ENCODE results near the gene CAPZB. TPM values are rescaled to one million over a fixed set of nuclear protein-coding genes. Genes with fewer than 3 reads are reported as not detected.
A peak's percentile ranks its signal among the peaks of the same experiment; 100 is the strongest.

Gene CAPZB
- polyA plus RNA-seq, 3 donors: 290 to 504 (median 407) TPM

DNA sequence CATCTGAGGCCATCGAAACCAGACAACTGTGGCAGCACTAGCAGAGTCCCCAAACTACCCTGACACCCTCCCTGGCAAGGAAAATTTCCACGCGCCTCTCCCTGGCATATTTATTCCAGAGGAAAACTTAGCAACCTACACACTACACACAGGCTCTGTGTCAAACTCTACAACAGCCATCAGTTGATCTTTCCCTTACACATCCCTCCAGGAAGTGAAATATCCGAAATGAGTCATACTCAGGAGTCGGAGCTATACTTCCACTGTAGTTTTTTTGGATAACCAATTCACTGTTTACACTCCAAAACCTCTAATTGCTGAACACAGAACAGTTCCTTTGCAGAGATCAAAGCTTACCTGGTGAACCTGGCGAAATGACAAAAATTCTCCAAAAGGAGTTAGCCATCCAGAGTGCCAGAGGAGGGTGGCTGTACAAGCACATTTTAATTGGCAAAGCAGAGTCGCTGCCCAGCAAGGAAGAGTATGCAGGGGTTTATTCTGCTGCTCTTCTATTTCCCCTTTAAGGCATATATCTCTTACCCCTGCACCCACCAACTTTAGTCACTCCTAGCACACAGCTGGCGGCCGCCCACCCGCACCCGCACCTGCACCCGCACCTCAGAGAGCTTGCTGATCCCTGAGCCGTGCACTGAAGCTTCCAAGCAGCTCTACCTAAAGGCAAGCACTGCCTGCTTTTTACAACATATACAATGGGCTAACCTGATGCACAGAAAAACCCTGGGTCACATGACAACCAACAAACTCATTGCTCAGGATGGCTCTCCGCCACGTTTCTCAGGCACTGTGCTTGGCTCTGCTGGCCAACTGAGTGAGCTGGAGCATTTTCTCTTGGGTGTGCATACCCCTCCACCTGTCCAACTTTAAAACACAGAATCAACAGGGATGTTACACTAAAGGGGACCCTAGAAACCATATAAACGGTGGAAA, 54.9 kb downstream of the CAPZB start:
- H3K79me2 ChIP-seq (ENCODE audit: insufficient read depth, low read length): peaks cover 99% of the 10 kb centered on the region
- Mint-ChIP-seq H3K36me3 (peaks cover 34 to 47% of the 10 kb centered on the region in 2 donors), H3K27me3 (ENCODE audit: low read depth in 3 of 3) (no peaks in the 10 kb centered on the region), H3K9me3 (no peaks in the 10 kb centered on the region), H3K27ac (peak overlapping the region in 2 of 7 donors; percentile 3 to 73), H3K4me3 (no peak overlapping the region), H3K4me1 (peaks cover 50% of the 10 kb centered on the region)
- peak overlapping the region in 1 of 2 donors; percentile 17 for H3K27ac ChIP-seq (ENCODE audit: low read depth in 1 of 2, low read length in 2 of 2)
- no peak overlapping the region for H2AFZ ChIP-seq (ENCODE audit: insufficient read depth, low read depth, low read length, poor library complexity, severe bottlenecking)
- H3K9ac ChIP-seq (ENCODE audit: insufficient read depth, low read length, poor library complexity, severe bottlenecking): no peak overlapping the region
- no peak for DNase-seq
- TF ChIP-seq, protein P1, sequence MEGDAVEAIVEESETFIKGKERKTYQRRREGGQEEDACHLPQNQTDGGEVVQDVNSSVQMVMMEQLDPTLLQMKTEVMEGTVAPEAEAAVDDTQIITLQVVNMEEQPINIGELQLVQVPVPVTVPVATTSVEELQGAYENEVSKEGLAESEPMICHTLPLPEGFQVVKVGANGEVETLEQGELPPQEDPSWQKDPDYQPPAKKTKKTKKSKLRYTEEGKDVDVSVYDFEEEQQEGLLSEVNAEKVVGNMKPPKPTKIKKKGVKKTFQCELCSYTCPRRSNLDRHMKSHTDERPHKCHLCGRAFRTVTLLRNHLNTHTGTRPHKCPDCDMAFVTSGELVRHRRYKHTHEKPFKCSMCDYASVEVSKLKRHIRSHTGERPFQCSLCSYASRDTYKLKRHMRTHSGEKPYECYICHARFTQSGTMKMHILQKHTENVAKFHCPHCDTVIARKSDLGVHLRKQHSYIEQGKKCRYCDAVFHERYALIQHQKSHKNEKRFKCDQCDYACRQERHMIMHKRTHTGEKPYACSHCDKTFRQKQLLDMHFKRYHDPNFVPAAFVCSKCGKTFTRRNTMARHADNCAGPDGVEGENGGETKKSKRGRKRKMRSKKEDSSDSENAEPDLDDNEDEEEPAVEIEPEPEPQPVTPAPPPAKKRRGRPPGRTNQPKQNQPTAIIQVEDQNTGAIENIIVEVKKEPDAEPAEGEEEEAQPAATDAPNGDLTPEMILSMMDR (IDR thresholded peaks at IDR 0.05): no peak
- no peak overlapping the region for H3K4me3 ChIP-seq (replicated peaks in 1 of 3; ENCODE audit: low read depth in 2 of 3, low read length in 3 of 3)
- peaks cover 100% of the 10 kb centered on the region for H4K20me1 ChIP-seq (ENCODE audit: insufficient read depth, low read length)
- H3K27me3 ChIP-seq (ENCODE audit: control insufficient read depth in 2 of 2, insufficient read depth in 2 of 2, low read length in 2 of 2): no peaks in the 10 kb centered on the region
- H3K9me3 ChIP-seq (replicated peaks in 1 of 2; ENCODE audit: control insufficient read depth in 1 of 2, insufficient read depth in 1 of 2, low read length in 2 of 2): no peaks in the 10 kb centered on the region
- intact Hi-C loops (cut with micrococcal nuclease): no loop called here
- peaks cover 13 to 18% of the 10 kb centered on the region in 2 donors for H3K4me1 ChIP-seq (ENCODE audit: control insufficient read depth in 1 of 2, insufficient read depth in 2 of 2, low read length in 2 of 2)
- H3K4me2 ChIP-seq (replicated peaks; ENCODE audit: extremely low read depth, low read length, poor library complexity, severe bottlenecking): no peak overlapping the region
- peaks cover 8 to 40% of the 10 kb centered on the region in 2 donors for H3K36me3 ChIP-seq (replicated peaks in 1 of 2; ENCODE audit: control insufficient read depth in 1 of 2, insufficient read depth in 2 of 2, low read length in 2 of 2)
- WGBS (ENCODE audit: insufficient coverage): 88% methylated on average over 15 of the region's 16 CpGs

DNA sequence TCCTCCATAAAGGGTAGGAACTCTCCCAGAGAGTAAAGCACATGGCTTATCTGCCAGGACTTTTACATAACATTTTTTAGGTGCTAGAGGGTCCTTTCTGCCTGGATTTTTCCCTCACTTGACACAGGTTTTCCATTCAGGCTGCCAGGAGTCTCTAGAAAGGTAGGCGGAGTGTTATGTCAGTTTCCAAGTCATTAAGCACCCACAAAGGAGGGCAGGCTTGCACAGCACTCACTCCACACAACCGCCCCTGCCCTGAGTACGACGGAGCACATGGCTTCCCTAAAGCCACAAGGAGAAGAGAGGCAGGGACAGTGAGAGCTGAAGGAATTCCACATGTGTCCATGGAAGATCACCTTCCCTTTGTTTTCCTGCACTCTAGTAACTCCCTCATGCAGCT, 55.7 kb downstream of the CAPZB start:
- H3K4me2 ChIP-seq (replicated peaks; ENCODE audit: extremely low read depth, low read length, poor library complexity, severe bottlenecking): no peak overlapping the region
- 100% methylated on average over 1 of the region's 4 CpGs for WGBS (ENCODE audit: insufficient coverage)
- H3K79me2 ChIP-seq (ENCODE audit: insufficient read depth, low read length): peaks cover 100% of the 10 kb centered on the region
- H4K20me1 ChIP-seq (ENCODE audit: insufficient read depth, low read length): peaks cover 100% of the 10 kb centered on the region
- no peak overlapping the region for H3K4me3 ChIP-seq (replicated peaks in 1 of 3; ENCODE audit: low read depth in 2 of 3, low read length in 3 of 3)
- H3K9ac ChIP-seq (ENCODE audit: insufficient read depth, low read length, poor library complexity, severe bottlenecking): no peak overlapping the region
- peaks cover 8 to 40% of the 10 kb centered on the region in 2 donors for H3K36me3 ChIP-seq (replicated peaks in 1 of 2; ENCODE audit: control insufficient read depth in 1 of 2, insufficient read depth in 2 of 2, low read length in 2 of 2)
- no peaks in the 10 kb centered on the region for H3K9me3 ChIP-seq (replicated peaks in 1 of 2; ENCODE audit: control insufficient read depth in 1 of 2, insufficient read depth in 1 of 2, low read length in 2 of 2)
- H3K4me1 ChIP-seq (ENCODE audit: control insufficient read depth in 1 of 2, insufficient read depth in 2 of 2, low read length in 2 of 2): peaks cover 5 to 10% of the 10 kb centered on the region in 2 donors
- no peaks in the 10 kb centered on the region for H3K27me3 ChIP-seq (ENCODE audit: control insufficient read depth in 2 of 2, insufficient read depth in 2 of 2, low read length in 2 of 2)
- intact Hi-C loops (cut with micrococcal nuclease): no loop called here
- Mint-ChIP-seq H3K4me1 (peaks cover 50% of the 10 kb centered on the region), H3K36me3 (peaks cover 38 to 55% of the 10 kb centered on the region in 2 donors), H3K27me3 (ENCODE audit: low read depth in 3 of 3) (peaks cover 0 to 1% (median 0%) of the 10 kb centered on the region in 3 donors), H3K4me3 (no peak overlapping the region), H3K9me3 (no peaks in the 10 kb centered on the region), H3K27ac (peak overlapping the region in 4 of 7 donors; percentile 3 to 56 (median 26))
- H2AFZ ChIP-seq (ENCODE audit: insufficient read depth, low read depth, low read length, poor library complexity, severe bottlenecking): no peak overlapping the region
- H3K27ac ChIP-seq (ENCODE audit: low read depth in 1 of 2, low read length in 2 of 2): peak overlapping the region in 1 of 2 donors; percentile 17
- TF ChIP-seq, protein P1 (IDR thresholded peaks at IDR 0.05): no peak
- DNase-seq: no peak

Data from CD14-positive monocyte (primary cell).